Central memory CD8-positive, alpha-beta T cell (primary cell): Measurements from ENCODE around the gene ADGRD1.
"Not testable (repeated sequence)": the region's sequence is repeated elsewhere in the genome, so short reads cannot be mapped to it uniquely, and the experiment has no call there.

ENCODE experiments used
- ATAC-seq: fragments of 150-1000 bp; cut with Tn5 transposase; replicated peaks from 2 replicates; pipeline ENCODE4 v1.10.0; 2022; ENCODE audit warnings: mild to moderate bottlenecking, moderate FRiP score, moderate number of reproducible peaks; ENCODE audit not compliant: poor library complexity, severe bottlenecking; ENCODE audit errors: extremely low read depth
- DNase-seq, 2 donors: peaks; one replicate each; pipeline ENCODE4 v3.0.0; 2021; ENCODE audit warnings: low spot score in 2 of 2
- H3K27ac Mint-ChIP-seq: one replicate; pipeline ENCODE4 v1.8.0; 2022; ENCODE audit warnings: low read depth, mild to moderate bottlenecking, moderate library complexity, mixed read lengths
- H3K27me3 Mint-ChIP-seq: one replicate; pipeline ENCODE4 v1.8.0; 2022; ENCODE audit warnings: mixed read lengths
- H3K36me3 Mint-ChIP-seq: one replicate; pipeline ENCODE4 v1.8.0; 2022; ENCODE audit warnings: mild to moderate bottlenecking, moderate library complexity, mixed read lengths; ENCODE audit not compliant: insufficient read depth
- H3K4me1 Mint-ChIP-seq: one replicate; pipeline ENCODE4 v1.8.0; 2022; ENCODE audit warnings: mixed read lengths
- H3K4me3 Mint-ChIP-seq: one replicate; pipeline ENCODE4 v1.8.0; 2022; ENCODE audit warnings: mild to moderate bottlenecking, moderate library complexity, mixed read lengths
- H3K9me3 Mint-ChIP-seq: one replicate; pipeline ENCODE4 v1.8.0; 2022; ENCODE audit warnings: mixed read lengths

Gene ADGRD1

GRCh38 chr12:131071234-131071820 lies 117.6 kb downstream of the ADGRD1 start:
- ATAC-seq, DNase-seq, H3K4me3 Mint-ChIP-seq, H3K36me3 Mint-ChIP-seq, H3K4me1 Mint-ChIP-seq, H3K27ac Mint-ChIP-seq, H3K9me3 Mint-ChIP-seq: not testable (repeated sequence)
- H3K27me3 Mint-ChIP-seq: peaks cover 20% of the 10 kb centered on the region

- not testable (repeated sequence) for ATAC-seq, H3K36me3 Mint-ChIP-seq, DNase-seq, H3K4me1 Mint-ChIP-seq, H3K9me3 Mint-ChIP-seq, H3K27ac Mint-ChIP-seq, H3K4me3 Mint-ChIP-seq
- H3K27me3 Mint-ChIP-seq: peaks cover 14% of the 10 kb centered on the region
Observed at GRCh38 chr12:131071950-131072349, 118.2 kb downstream of the ADGRD1 start.

- no peak for DNase-seq
- Mint-ChIP-seq H3K4me1 (no peaks in the 10 kb centered on the region), H3K4me3 (no peak overlapping the region), H3K27ac (no peak overlapping the region), H3K27me3 (peaks cover 7% of the 10 kb centered on the region), H3K9me3 (no peaks in the 10 kb centered on the region), H3K36me3 (no peaks in the 10 kb centered on the region)
- no peak for ATAC-seq
Observed at GRCh38 chr12:131072451-131073230, 118.9 kb downstream of the ADGRD1 start.

- Mint-ChIP-seq H3K4me3 (no peak overlapping the region), H3K4me1 (no peaks in the 10 kb centered on the region), H3K9me3 (no peaks in the 10 kb centered on the region), H3K27me3 (no peaks in the 10 kb centered on the region), H3K36me3 (peaks cover 2% of the 10 kb centered on the region), H3K27ac (no peak overlapping the region)
- DNase-seq (no peak), ATAC-seq (no peak)
Observed at GRCh38 chr12:131074221-131075083, 120.7 kb downstream of the ADGRD1 start.

DNA sequence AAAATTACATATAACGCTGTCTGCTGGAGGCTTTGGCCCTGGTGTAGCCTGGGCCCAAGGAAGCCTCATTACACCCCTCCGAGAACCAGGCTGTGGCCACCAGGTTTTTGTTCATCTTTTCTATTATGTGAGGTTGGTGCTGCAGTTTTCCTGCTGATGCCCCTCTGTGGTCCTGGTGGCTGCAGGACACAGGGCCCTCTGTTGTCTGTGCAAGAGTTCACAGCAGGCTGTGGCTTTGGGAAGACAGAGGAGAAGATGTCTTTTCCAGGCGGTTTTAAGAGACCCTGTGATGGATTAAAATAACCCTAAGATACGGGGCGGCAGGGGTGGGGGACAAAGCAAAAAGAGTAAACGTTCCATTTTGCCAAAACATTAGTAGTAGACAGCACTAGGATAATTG lies 121.5 kb downstream of the ADGRD1 start:
- ATAC-seq: no peak
- H3K27me3 Mint-ChIP-seq: no peaks in the 10 kb centered on the region
- no peak for DNase-seq
- no peak overlapping the region for H3K27ac Mint-ChIP-seq
- H3K9me3 Mint-ChIP-seq: no peaks in the 10 kb centered on the region
- H3K4me1 Mint-ChIP-seq: no peaks in the 10 kb centered on the region
- no peak overlapping the region for H3K4me3 Mint-ChIP-seq
- H3K36me3 Mint-ChIP-seq: peaks cover 2% of the 10 kb centered on the region

GRCh38 chr12:131075611-131076010 lies 121.9 kb downstream of the ADGRD1 start:
- H3K27me3 Mint-ChIP-seq: no peaks in the 10 kb centered on the region
- H3K36me3 Mint-ChIP-seq: peaks cover 2% of the 10 kb centered on the region
- H3K9me3 Mint-ChIP-seq: no peaks in the 10 kb centered on the region
- H3K4me1 Mint-ChIP-seq: no peaks in the 10 kb centered on the region
- ATAC-seq (no peak), DNase-seq (no peak)
- no peak overlapping the region for H3K4me3 Mint-ChIP-seq
- no peak overlapping the region for H3K27ac Mint-ChIP-seq

DNA sequence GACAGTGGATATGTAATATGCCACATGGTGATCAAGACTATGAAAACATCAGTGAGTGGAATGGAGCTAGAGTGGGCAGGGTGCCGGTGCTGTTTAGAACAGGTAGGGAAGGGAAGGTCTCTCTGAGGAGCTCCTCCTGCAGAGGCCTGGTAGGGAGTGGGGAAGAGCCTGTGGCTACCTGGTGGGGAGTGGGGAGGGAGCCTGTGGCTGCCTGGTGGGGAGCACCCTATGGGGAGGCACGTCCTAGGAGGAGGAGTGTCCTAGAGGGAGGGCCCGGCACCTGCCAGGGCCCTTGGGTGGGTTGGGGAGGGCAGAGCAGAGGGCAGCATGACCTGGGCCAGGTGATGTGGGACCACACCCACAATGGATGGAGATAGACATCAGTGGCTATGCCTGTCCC lies 122.6 kb downstream of the ADGRD1 start:
- no peaks in the 10 kb centered on the region for H3K4me1 Mint-ChIP-seq
- H3K27me3 Mint-ChIP-seq: no peaks in the 10 kb centered on the region
- DNase-seq: no peak
- no peak for ATAC-seq
- H3K9me3 Mint-ChIP-seq: no peaks in the 10 kb centered on the region
- H3K27ac Mint-ChIP-seq: no peak overlapping the region
- H3K4me3 Mint-ChIP-seq: no peak overlapping the region
- peaks cover 2% of the 10 kb centered on the region for H3K36me3 Mint-ChIP-seq

- ATAC-seq: no peak
- Mint-ChIP-seq H3K27ac (no peak overlapping the region), H3K9me3 (no peaks in the 10 kb centered on the region), H3K4me1 (no peaks in the 10 kb centered on the region), H3K4me3 (no peak overlapping the region), H3K36me3 (peaks cover 2% of the 10 kb centered on the region), H3K27me3 (no peaks in the 10 kb centered on the region)
- DNase-seq: no peak
Observed at GRCh38 chr12:131076791-131077747, 123.4 kb downstream of the ADGRD1 start.

DNA sequence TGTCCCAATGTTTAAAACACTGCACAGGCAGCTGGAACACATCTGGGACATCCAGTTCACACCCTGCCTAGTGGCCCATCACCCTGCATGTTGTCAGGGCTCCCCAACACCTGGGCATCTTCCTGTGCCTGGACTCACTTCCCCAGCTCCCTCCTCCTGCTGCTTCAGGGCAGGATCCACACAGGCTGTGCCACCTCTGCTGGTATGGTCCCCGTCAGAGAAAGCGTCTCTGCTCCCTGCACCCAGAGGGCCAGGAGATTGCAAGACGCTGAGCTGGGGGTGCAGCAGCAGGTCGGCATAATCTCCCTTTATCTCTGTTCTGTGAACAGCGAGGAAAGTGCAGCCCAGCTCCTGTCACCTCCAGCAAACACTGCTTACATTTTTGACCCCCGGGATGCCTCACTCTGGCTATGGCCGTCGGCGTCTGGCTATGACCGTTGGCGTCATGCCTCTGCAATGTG lies 124.3 kb downstream of the ADGRD1 start:
- ATAC-seq: no peak
- H3K27ac Mint-ChIP-seq: no peak overlapping the region

DNA sequence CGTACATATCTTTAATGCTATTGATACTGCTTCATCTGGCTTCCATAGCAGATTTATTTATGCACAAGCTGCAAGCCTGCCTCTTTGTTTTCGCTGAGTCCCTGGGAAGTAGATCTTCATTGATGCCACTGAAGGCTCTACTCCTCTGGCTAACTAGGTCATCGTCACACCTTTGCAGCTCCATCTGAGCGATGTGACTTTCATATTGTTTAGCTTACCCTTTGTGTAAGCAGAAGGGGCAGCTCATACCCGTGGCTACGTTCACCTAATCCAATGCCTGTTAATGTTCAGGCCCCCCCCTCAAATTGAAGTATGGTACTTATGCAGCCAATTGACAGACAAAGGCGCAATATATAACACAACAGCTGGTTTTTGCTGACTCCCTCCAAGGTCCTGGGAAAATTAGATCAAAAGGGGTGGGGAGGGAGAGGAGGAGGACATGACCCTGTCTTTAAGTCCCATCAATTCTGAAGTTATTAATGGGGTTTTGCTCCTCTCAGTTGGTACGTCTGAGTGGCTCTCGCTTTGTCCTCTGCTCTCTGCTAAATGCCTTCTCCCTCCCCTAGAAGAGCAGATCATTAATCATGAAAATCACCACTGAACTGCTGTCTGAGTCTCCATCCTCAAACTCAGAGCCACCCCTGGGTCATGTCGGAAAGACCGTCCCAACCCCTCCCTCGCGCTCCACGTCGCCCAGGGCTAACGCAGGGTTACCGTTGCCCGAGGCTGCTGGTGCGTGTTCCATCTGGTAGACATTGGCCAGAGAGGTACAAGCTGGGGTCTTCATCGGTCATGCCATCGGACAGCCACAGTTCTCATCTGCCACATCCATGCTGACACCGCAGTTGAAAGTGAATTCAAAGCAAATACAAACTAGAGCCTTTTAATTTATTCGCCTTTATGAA lies 128.8 kb downstream of the ADGRD1 start:
- no peak for ATAC-seq
- peaks cover 2% of the 10 kb centered on the region for H3K36me3 Mint-ChIP-seq
- no peak for DNase-seq
- H3K4me3 Mint-ChIP-seq: no peak overlapping the region
- no peaks in the 10 kb centered on the region for H3K9me3 Mint-ChIP-seq
- H3K4me1 Mint-ChIP-seq: no peaks in the 10 kb centered on the region
- H3K27me3 Mint-ChIP-seq: peaks cover 27% of the 10 kb centered on the region
- H3K27ac Mint-ChIP-seq: no peak overlapping the region

More for the DNA sequence above, 124.3 kb downstream of the ADGRD1 start:
- H3K4me3 Mint-ChIP-seq: no peak overlapping the region
- peaks cover 2% of the 10 kb centered on the region for H3K36me3 Mint-ChIP-seq
- no peaks in the 10 kb centered on the region for H3K4me1 Mint-ChIP-seq
- H3K9me3 Mint-ChIP-seq: no peaks in the 10 kb centered on the region
- peaks cover 7% of the 10 kb centered on the region for H3K27me3 Mint-ChIP-seq
- no peak for DNase-seq

GRCh38 chr12:131084341-131085011 lies 130.8 kb downstream of the ADGRD1 start:
- H3K4me1 Mint-ChIP-seq: no peaks in the 10 kb centered on the region
- ATAC-seq (no peak), DNase-seq (no peak)
- no peaks in the 10 kb centered on the region for H3K36me3 Mint-ChIP-seq
- H3K27me3 Mint-ChIP-seq: peaks cover 27% of the 10 kb centered on the region
- no peaks in the 10 kb centered on the region for H3K9me3 Mint-ChIP-seq
- no peak overlapping the region for H3K4me3 Mint-ChIP-seq
- H3K27ac Mint-ChIP-seq: no peak overlapping the region
